Neural crest cell (in vitro differentiated cells): ENCODE results near the gene GPR132. TPM values are rescaled to one million over a fixed set of nuclear protein-coding genes. Genes with fewer than 3 reads are reported as not detected.
"Not testable (repeated sequence)": the region's sequence is repeated elsewhere in the genome, so short reads cannot be mapped to it uniquely, and the experiment has no call there.

Source experiments
- DNase-seq: peaks from one replicate; pipeline ENCODE4 v3.0.0; 2021; ENCODE audit warnings: low read depth, mixed read lengths, low spot score
- H3K27ac Mint-ChIP-seq: one replicate; pipeline ENCODE4 v1.8.0; 2021; ENCODE audit warnings: mild to moderate bottlenecking, mixed read lengths; ENCODE audit not compliant: unreplicated experiment
- H3K27me3 Mint-ChIP-seq: 2 replicates; pipeline ENCODE4 v1.8.0; 2021; ENCODE audit warnings: low read depth, mild to moderate bottlenecking, mixed read lengths
- H3K36me3 Mint-ChIP-seq: 2 replicates; pipeline ENCODE4 v1.8.0; 2021; ENCODE audit warnings: low read depth, mild to moderate bottlenecking, mixed read lengths
- H3K4me1 Mint-ChIP-seq: 2 replicates; pipeline ENCODE4 v1.8.0; 2021; ENCODE audit warnings: mixed read lengths
- H3K4me3 Mint-ChIP-seq: one replicate; pipeline ENCODE4 v1.8.0; 2021; ENCODE audit warnings: mild to moderate bottlenecking, mixed read lengths
- H3K9me3 Mint-ChIP-seq: 2 replicates; pipeline ENCODE4 v1.8.0; 2021; ENCODE audit warnings: mixed read lengths
- CTCF ChIP-seq: fragments of 200-600 bp; sonication (generic); conservative IDR thresholded peaks from 2 replicates; pipeline ENCODE4 v1.5.0; 2021; ENCODE audit warnings: antibody characterized with exemption, mild to moderate bottlenecking
- total RNA-seq: library from RNA; stranded (reverse); gene quantifications from 2 replicates; pipeline ENCODE4 v1.2.1, GENCODE V29; 2021

GPR132 gene
- total RNA-seq, 1 donor from 2014 or later: not detected

GRCh38 chr14:105028251-105028927 is 36.8 kb downstream of the GPR132 start:
- Mint-ChIP-seq H3K27ac (no peak overlapping the region), H3K4me3 (no peak overlapping the region), H3K27me3 (peaks cover 28% of the 10 kb centered on the region), H3K4me1 (peaks cover 2% of the 10 kb centered on the region), H3K36me3 (no peaks in the 10 kb centered on the region), H3K9me3 (no peaks in the 10 kb centered on the region)
- DNase-seq: no peak
- TF ChIP-seq CTCF: no peak

GRCh38 chr14:105027718-105028117 is 37.5 kb downstream of the GPR132 start:
- H3K27ac Mint-ChIP-seq, H3K4me3 Mint-ChIP-seq, DNase-seq, H3K9me3 Mint-ChIP-seq, H3K36me3 Mint-ChIP-seq, H3K4me1 Mint-ChIP-seq: not testable (repeated sequence)
- peaks cover 22% of the 10 kb centered on the region for H3K27me3 Mint-ChIP-seq

GRCh38 chr14:105026802-105027563 is 38.2 kb downstream of the GPR132 start:
- TF ChIP-seq CTCF: no peak
- no peaks in the 10 kb centered on the region for H3K9me3 Mint-ChIP-seq
- no peak overlapping the region for H3K27ac Mint-ChIP-seq
- H3K36me3 Mint-ChIP-seq: no peaks in the 10 kb centered on the region
- no peak overlapping the region for H3K4me3 Mint-ChIP-seq
- no peak for DNase-seq
- H3K4me1 Mint-ChIP-seq: peaks cover 5% of the 10 kb centered on the region
- peaks cover 16% of the 10 kb centered on the region for H3K27me3 Mint-ChIP-seq

- Mint-ChIP-seq H3K4me3 (no peak overlapping the region), H3K9me3 (no peaks in the 10 kb centered on the region), H3K27ac (no peak overlapping the region), H3K36me3 (no peaks in the 10 kb centered on the region), H3K27me3 (peaks cover 14% of the 10 kb centered on the region), H3K4me1 (peaks cover 11% of the 10 kb centered on the region)
- DNase-seq: no peak
- TF ChIP-seq CTCF: no peak
These were observed 39.0 kb downstream of the GPR132 start for GRCh38 chr14:105026033-105026785.

- no peak for DNase-seq
- H3K4me1 Mint-ChIP-seq: peaks cover 11% of the 10 kb centered on the region
- peak overlapping the region; percentile 54 for H3K4me3 Mint-ChIP-seq
- H3K9me3 Mint-ChIP-seq: no peaks in the 10 kb centered on the region
- TF ChIP-seq CTCF: no peak
- no peaks in the 10 kb centered on the region for H3K36me3 Mint-ChIP-seq
- H3K27me3 Mint-ChIP-seq: peaks cover 9% of the 10 kb centered on the region
- no peak overlapping the region for H3K27ac Mint-ChIP-seq
These were observed 39.8 kb downstream of the GPR132 start for GRCh38 chr14:105025429-105025828.
